IMR-90 (cell line): ENCODE results near the gene AFAP1L2. TPM values are rescaled to one million over a fixed set of nuclear protein-coding genes. Genes with fewer than 3 reads are reported as not detected.

Source experiments
- ATAC-seq: fragments of 200-7000 bp; cut with Tn5 transposase; 2 replicates; pipeline ENCODE4 v1.9.1; 2020; ENCODE audit warnings: low read depth, mild to moderate bottlenecking, moderate library complexity
- BruUV-seq: library from RNA; stranded (reverse); fragments of 400-500 nt; replicated peaks from 2 replicates; lab custom pipeline; 2021; lab: Mats Ljungman, UMichigan
- CTCF ChIA-PET: fragments of 300-600 bp; formaldehyde crosslinking; extraction: SDS; loops from one replicate; lab custom pipeline; 2021; ENCODE audit warnings: antibody characterized with exemption; lab: Yijun Ruan, JAX
- POLR2A ChIA-PET: fragments of 300-600 bp; sonication (Branson Sonifier 250); formaldehyde crosslinking; loops from one replicate; lab custom pipeline; 2022; ENCODE audit warnings: antibody characterized with exemption; ENCODE audit not compliant: unreplicated experiment; lab: Charles Lee
- DNase-seq: peaks from one replicate; pipeline ENCODE4 v3.0.0; 2013
- H2AFZ ChIP-seq: replicated peaks from 2 replicates; pipeline ENCODE3; 2013; ENCODE audit warnings: low read length, mild to moderate bottlenecking; ENCODE audit not compliant: poor library complexity
- H2AK5ac ChIP-seq: 2 replicates; pipeline ENCODE4 v1.6.1; 2013; ENCODE audit warnings: low read depth, low read length, inconsistent platforms
- H2AK9ac ChIP-seq: replicated peaks from 2 replicates; pipeline ENCODE3; 2013; ENCODE audit warnings: mild to moderate bottlenecking, low read depth, low read length, moderate library complexity; ENCODE audit not compliant: poor library complexity
- H2BK120ac ChIP-seq: 2 replicates; pipeline ENCODE4 v1.6.1; 2013; ENCODE audit warnings: low read depth, low read length, inconsistent platforms
- H2BK15ac ChIP-seq: 3 replicates; pipeline ENCODE4 v1.6.1; 2013; ENCODE audit warnings: low read depth, low read length, inconsistent platforms
- H2BK20ac ChIP-seq: 2 replicates; pipeline ENCODE4 v1.6.1; 2013; ENCODE audit warnings: low read depth, mild to moderate bottlenecking, inconsistent platforms, low read length, moderate library complexity
- H2BK5ac ChIP-seq: 2 replicates; pipeline ENCODE4 v1.6.1; 2013; ENCODE audit warnings: mild to moderate bottlenecking, low read depth, low read length, inconsistent platforms; ENCODE audit not compliant: poor library complexity, severe bottlenecking
- H3K14ac ChIP-seq: replicated peaks from 2 replicates; pipeline ENCODE4 v1.6.1; 2013; ENCODE audit warnings: low read depth, low read length, inconsistent platforms
- H3K18ac ChIP-seq: 2 replicates; pipeline ENCODE4 v1.6.1; 2013; ENCODE audit warnings: low read depth, low read length, control low read depth
- H3K23ac ChIP-seq: 2 replicates; pipeline ENCODE4 v1.6.1; 2013; ENCODE audit warnings: low read depth, low read length, inconsistent platforms
- H3K27ac ChIP-seq: 2 replicates; pipeline ENCODE4 v1.5.1; 2013; ENCODE audit warnings: mild to moderate bottlenecking, control low read depth, low read length; ENCODE audit not compliant: insufficient read depth
- H3K27me3 ChIP-seq: 2 replicates; pipeline ENCODE4 v1.6.1; 2013; ENCODE audit warnings: low read length; ENCODE audit not compliant: control insufficient read depth, insufficient read depth
- H3K36me3 ChIP-seq: 2 replicates; pipeline ENCODE4 v1.6.1; 2013; ENCODE audit warnings: low read length, mixed read lengths; ENCODE audit not compliant: control insufficient read depth, insufficient read depth
- H3K4ac ChIP-seq: 2 replicates; pipeline ENCODE4 v1.6.1; 2013; ENCODE audit warnings: low read depth, low read length, inconsistent platforms
- H3K4me1 ChIP-seq: 2 replicates; pipeline ENCODE4 v1.6.1; 2013; ENCODE audit warnings: low read length, mixed read lengths; ENCODE audit not compliant: control insufficient read depth, insufficient read depth
- H3K4me2 ChIP-seq: 2 replicates; pipeline ENCODE4 v1.6.1; 2013; ENCODE audit warnings: low read depth, mild to moderate bottlenecking, control low read depth, low read length, moderate library complexity
- H3K4me3 ChIP-seq: 2 replicates; pipeline ENCODE4 v1.5.1; 2013; ENCODE audit warnings: low read depth, mild to moderate bottlenecking, control low read depth, low read length, moderate library complexity; ENCODE audit not compliant: insufficient read depth
- H3K56ac ChIP-seq: 2 replicates; pipeline ENCODE4 v1.6.1; 2013; ENCODE audit warnings: low read length, inconsistent platforms; ENCODE audit not compliant: insufficient read depth; ENCODE audit errors: extremely low read depth
- H3K79me1 ChIP-seq, 2 experiments: 2 replicates each; pipeline ENCODE4 v1.6.1; 2013; ENCODE audit warnings: low read length in 2 of 2, inconsistent platforms in 1 of 2, low read depth in 1 of 2
- H3K9ac ChIP-seq: 2 replicates; pipeline ENCODE4 v1.6.1; 2013; ENCODE audit warnings: low read depth, low read length, control low read depth
- H3K9me1 ChIP-seq: 2 replicates; pipeline ENCODE4 v1.6.1; 2013; ENCODE audit warnings: low read length, inconsistent platforms; ENCODE audit not compliant: insufficient read depth
- H3K9me3 ChIP-seq: 2 replicates; pipeline ENCODE4 v1.6.1; 2013; ENCODE audit warnings: low read length; ENCODE audit not compliant: control insufficient read depth, insufficient read depth
- H4K20me1 ChIP-seq: 2 replicates; pipeline ENCODE4 v1.6.1; 2013; ENCODE audit warnings: low read length, inconsistent platforms; ENCODE audit not compliant: insufficient read depth
- H4K5ac ChIP-seq: 2 replicates; pipeline ENCODE4 v1.6.1; 2013; ENCODE audit warnings: mild to moderate bottlenecking, low read depth, low read length, control low read depth
- H4K8ac ChIP-seq, 2 experiments: 2 replicates each; pipeline ENCODE4 v1.6.1; 2013; ENCODE audit warnings: low read depth in 2 of 2, low read length in 2 of 2, control low read depth in 1 of 2, inconsistent platforms in 1 of 2
- H4K91ac ChIP-seq: 2 replicates; pipeline ENCODE4 v1.6.1; 2013; ENCODE audit warnings: low read depth, low read length, inconsistent platforms; ENCODE audit not compliant: insufficient read depth
- CEBPB ChIP-seq: IDR thresholded peaks from 2 replicates; pipeline ENCODE4 v1.6.1; 2012; ENCODE audit warnings: low read depth, low read length, improper control_type of control experiment
- RAD21 ChIP-seq: IDR thresholded peaks from 2 replicates; pipeline ENCODE4 v1.6.1; 2012; ENCODE audit warnings: low read length, improper control_type of control experiment
- WGBS, 2 experiments: methylation state at CpG; one replicate each; pipeline versions ENCODE4 v1.1.5 to v1.1.7; 2013; ENCODE audit warnings: missing lambda C conversion rate in 2 of 2; ENCODE audit not compliant: insufficient read length in 1 of 2; ENCODE audit errors: extremely low coverage in 2 of 2; 5-methylcytosine and 5-hydroxymethylcytosine counted together
- dilution Hi-C: fragments of 300-500 bp; cut with HindIII; formaldehyde crosslinking; loops from one replicate; pipeline ENCODE4 v1.14.3; 2018; ENCODE audit warnings: low sequenced_read_pairs; ENCODE audit not compliant: unreplicated experiment
- in situ Hi-C: fragments of 300-500 bp; cut with MboI; formaldehyde crosslinking; loops from 3 replicates; pipeline ENCODE4 v1.14.3; 2019; ENCODE audit warnings: low sequenced_read_pairs, inconsistent platforms, mixed read lengths
- intact Hi-C: fragments of 100-400 bp; cut with micrococcal nuclease; formaldehyde crosslinking; loops from 2 replicates; pipeline ENCODE4 v1.10.0; 2022
- polyA plus RNA-seq, 3 experiments: library from polyadenylated mRNA; depleted of rRNA; stranded (reverse); fragments of >200 nt; gene quantifications; 2 replicates each; pipeline ENCODE4 v1.2.3, GENCODE V29; 2012; ENCODE audit warnings: low replicate concordance in 1 of 3
- total RNA-seq: library from RNA; depleted of rRNA; stranded (reverse); fragments of >200 nt; gene quantifications from 2 replicates; pipeline ENCODE4 v1.2.3, GENCODE V29; 2012

AFAP1L2 gene
- total and polyA plus RNA-seq, 2 of the 4 experiments (the other 2 are of a cell fraction), result under 0.01 to 0.10 TPM

- Histone ChIP-seq H3K9me3 (no peaks in the 10 kb centered on the region), H2BK20ac (no peak overlapping the region), H3K18ac (no peak overlapping the region), H3K4ac (no peak overlapping the region), H2AK5ac (no peak overlapping the region; the same call in 1 of the 2 replicates), H3K9ac (no peak overlapping the region), H3K23ac (no peak overlapping the region), H3K14ac (no peak overlapping the region), H3K4me3 (no peak overlapping the region), H4K20me1 (no peaks in the 10 kb centered on the region), H3K27me3 (peaks cover 24% of the 10 kb centered on the region), H2BK15ac (no peak overlapping the region), H3K79me1 (no peaks in the 10 kb centered on the region), H3K4me2 (no peak overlapping the region), H4K8ac (no peak overlapping the region), H2BK120ac (no peak overlapping the region), H2BK5ac (no peak overlapping the region), H2AFZ (no peak overlapping the region), H3K9me1 (no peaks in the 10 kb centered on the region), H3K56ac (no peak overlapping the region), H4K91ac (no peak overlapping the region), H3K27ac (no peak overlapping the region), H3K4me1 (peaks cover 2% of the 10 kb centered on the region; the same call in 1 of the 2 replicates), H2AK9ac (no peak overlapping the region), H4K5ac (no peak overlapping the region), H3K36me3 (no peaks in the 10 kb centered on the region)
- BruUV-seq, result no TSS peak
- dilution Hi-C loops, result no loop called here
- WGBS, 2 experiments, result no CpG with 5 or more reads among the region's 3 CpGs
- in situ Hi-C loops, result no loop called here
- ChIA-PET CTCF (interaction anchor here (0.6 to 1.4 kb wide), 2 partner anchors 13 to 371 kb away, joined by 4 read pairs; no protein-coding TSS in a partner anchor), POLR2A (no interaction called here)
- TF ChIP-seq CEBPB (0 out of 2 replicates have a peak, but pooled peaks have one; percentile 16), RAD21 (no peak)
- intact Hi-C loops, result no loop called here
- ATAC-seq (no peak), DNase-seq (peak; percentile 45)
These were observed 29.3 kb downstream of the AFAP1L2 start for GRCh38 chr10:114375047-114375446.
